HL-60 (cell line): ENCODE data around the gene PITPNC1.

Experiments
- GABPA ChIP-seq: IDR thresholded peaks from 2 replicates; pipeline ENCODE4 v1.6.1; 2012; ENCODE audit warnings: low read depth
- POLR2AphosphoS5 ChIP-seq: IDR thresholded peaks from 2 replicates; pipeline ENCODE4 v1.6.1; 2012; ENCODE audit warnings: low read depth
- SPI1 ChIP-seq: IDR thresholded peaks from 2 replicates; pipeline ENCODE4 v1.6.1; 2012; ENCODE audit warnings: low read depth, mild to moderate bottlenecking, borderline replicate concordance
- TF ChIP-seq, protein P1 (sequence below): IDR thresholded peaks from one replicate; pipeline ENCODE4 v1.5.1; 2011; ENCODE audit warnings: low read length, control low read depth, inconsistent platforms; ENCODE audit not compliant: insufficient read depth
- TF ChIP-seq, protein P2 (sequence below): IDR thresholded peaks from 2 replicates; pipeline ENCODE4 v1.6.1; 2012; ENCODE audit warnings: low read depth; ENCODE audit not compliant: insufficient replicate concordance

DNA sequence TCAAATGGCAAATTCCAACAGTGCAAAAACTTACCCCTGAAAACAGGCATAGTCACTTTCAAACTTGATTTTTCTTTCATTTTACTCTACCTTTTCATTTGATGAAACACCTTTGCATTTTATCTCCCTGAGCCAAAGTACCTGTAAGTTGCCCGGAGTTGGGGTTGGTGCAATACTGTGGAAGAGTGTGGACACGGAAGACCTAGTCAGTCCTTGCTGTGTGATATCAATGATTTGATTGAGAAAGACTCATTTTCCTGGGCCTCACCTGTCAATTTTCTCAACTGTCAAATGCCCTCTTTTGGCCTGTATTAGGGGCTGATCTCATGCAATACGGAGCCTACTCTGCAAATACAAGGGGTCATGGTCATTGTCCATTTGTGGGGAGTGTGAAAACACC lies 22.6 kb downstream of the PITPNC1 start:
- TF ChIP-seq, protein P1, sequence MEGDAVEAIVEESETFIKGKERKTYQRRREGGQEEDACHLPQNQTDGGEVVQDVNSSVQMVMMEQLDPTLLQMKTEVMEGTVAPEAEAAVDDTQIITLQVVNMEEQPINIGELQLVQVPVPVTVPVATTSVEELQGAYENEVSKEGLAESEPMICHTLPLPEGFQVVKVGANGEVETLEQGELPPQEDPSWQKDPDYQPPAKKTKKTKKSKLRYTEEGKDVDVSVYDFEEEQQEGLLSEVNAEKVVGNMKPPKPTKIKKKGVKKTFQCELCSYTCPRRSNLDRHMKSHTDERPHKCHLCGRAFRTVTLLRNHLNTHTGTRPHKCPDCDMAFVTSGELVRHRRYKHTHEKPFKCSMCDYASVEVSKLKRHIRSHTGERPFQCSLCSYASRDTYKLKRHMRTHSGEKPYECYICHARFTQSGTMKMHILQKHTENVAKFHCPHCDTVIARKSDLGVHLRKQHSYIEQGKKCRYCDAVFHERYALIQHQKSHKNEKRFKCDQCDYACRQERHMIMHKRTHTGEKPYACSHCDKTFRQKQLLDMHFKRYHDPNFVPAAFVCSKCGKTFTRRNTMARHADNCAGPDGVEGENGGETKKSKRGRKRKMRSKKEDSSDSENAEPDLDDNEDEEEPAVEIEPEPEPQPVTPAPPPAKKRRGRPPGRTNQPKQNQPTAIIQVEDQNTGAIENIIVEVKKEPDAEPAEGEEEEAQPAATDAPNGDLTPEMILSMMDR: no peak
- TF ChIP-seq GABPA (no peak), POLR2AphosphoS5 (no peak), SPI1 (no peak)
- TF ChIP-seq, protein P2, sequence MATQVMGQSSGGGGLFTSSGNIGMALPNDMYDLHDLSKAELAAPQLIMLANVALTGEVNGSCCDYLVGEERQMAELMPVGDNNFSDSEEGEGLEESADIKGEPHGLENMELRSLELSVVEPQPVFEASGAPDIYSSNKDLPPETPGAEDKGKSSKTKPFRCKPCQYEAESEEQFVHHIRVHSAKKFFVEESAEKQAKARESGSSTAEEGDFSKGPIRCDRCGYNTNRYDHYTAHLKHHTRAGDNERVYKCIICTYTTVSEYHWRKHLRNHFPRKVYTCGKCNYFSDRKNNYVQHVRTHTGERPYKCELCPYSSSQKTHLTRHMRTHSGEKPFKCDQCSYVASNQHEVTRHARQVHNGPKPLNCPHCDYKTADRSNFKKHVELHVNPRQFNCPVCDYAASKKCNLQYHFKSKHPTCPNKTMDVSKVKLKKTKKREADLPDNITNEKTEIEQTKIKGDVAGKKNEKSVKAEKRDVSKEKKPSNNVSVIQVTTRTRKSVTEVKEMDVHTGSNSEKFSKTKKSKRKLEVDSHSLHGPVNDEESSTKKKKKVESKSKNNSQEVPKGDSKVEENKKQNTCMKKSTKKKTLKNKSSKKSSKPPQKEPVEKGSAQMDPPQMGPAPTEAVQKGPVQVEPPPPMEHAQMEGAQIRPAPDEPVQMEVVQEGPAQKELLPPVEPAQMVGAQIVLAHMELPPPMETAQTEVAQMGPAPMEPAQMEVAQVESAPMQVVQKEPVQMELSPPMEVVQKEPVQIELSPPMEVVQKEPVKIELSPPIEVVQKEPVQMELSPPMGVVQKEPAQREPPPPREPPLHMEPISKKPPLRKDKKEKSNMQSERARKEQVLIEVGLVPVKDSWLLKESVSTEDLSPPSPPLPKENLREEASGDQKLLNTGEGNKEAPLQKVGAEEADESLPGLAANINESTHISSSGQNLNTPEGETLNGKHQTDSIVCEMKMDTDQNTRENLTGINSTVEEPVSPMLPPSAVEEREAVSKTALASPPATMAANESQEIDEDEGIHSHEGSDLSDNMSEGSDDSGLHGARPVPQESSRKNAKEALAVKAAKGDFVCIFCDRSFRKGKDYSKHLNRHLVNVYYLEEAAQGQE: no peak
